GM12865 (cell line): ENCODE results near the gene JPH3.
"Not testable (repeated sequence)": the region's sequence is repeated elsewhere in the genome, so short reads cannot be mapped to it uniquely, and the experiment has no call there.

Experiments
- DNase-seq: peaks from one replicate; pipeline ENCODE4 v3.0.0; 2010; ENCODE audit warnings: low read depth
- H3K4me3 ChIP-seq: 2 replicates; pipeline ENCODE4 v1.5.1; 2011; ENCODE audit warnings: mild to moderate bottlenecking, low read depth, low read length, control low read depth
- CTCF ChIP-seq: IDR thresholded peaks from 2 replicates; pipeline ENCODE4 v1.5.1; 2011; ENCODE audit warnings: low read length, control low read depth, low read depth, inconsistent platforms; ENCODE audit not compliant: insufficient read depth; ENCODE audit errors: missing control alignments

Gene JPH3

GRCh38 chr16:87715231-87715630, 112.9 kb downstream of the JPH3 start:
- no peak for DNase-seq
- no peak for TF ChIP-seq CTCF
- H3K4me3 ChIP-seq, result no peak overlapping the region

- no peak for TF ChIP-seq CTCF
- DNase-seq, result no peak
- no peak overlapping the region for H3K4me3 ChIP-seq
Measured at GRCh38 chr16:87715658-87716057, 113.3 kb downstream of the JPH3 start.

- not testable (repeated sequence) for H3K4me3 ChIP-seq, DNase-seq
Measured at GRCh38 chr16:87718831-87719230, 116.5 kb downstream of the JPH3 start.

GRCh38 chr16:87720446-87720845, 118.1 kb downstream of the JPH3 start:
- no peak for DNase-seq
- no peak overlapping the region for H3K4me3 ChIP-seq
- no peak for TF ChIP-seq CTCF

- DNase-seq, result no peak
- no peak overlapping the region for H3K4me3 ChIP-seq
- no peak for TF ChIP-seq CTCF
Measured at GRCh38 chr16:87721622-87722585, 119.6 kb downstream of the JPH3 start.

- DNase-seq, result no peak
- no peak for TF ChIP-seq CTCF
- no peak overlapping the region for H3K4me3 ChIP-seq
Measured at GRCh38 chr16:87722590-87723225, 120.4 kb downstream of the JPH3 start.

GRCh38 chr16:87723226-87723623, 120.9 kb downstream of the JPH3 start:
- no peak overlapping the region for H3K4me3 ChIP-seq
- DNase-seq, result peak; percentile 63
- no peak for TF ChIP-seq CTCF
